ENCODE data around the gene DDA1.
A peak's percentile ranks its signal among the peaks of the same experiment; 100 is the strongest.

Gene DDA1

GRCh38 chr19:17348700-17349099, 39.3 kb downstream of the DDA1 start (continued):
- TF ChIP-seq ZNF266 (tag by site-specific recombination; IDR thresholded peaks at IDR 0.05; ENCODE audit: low read depth) (no peak), ZBTB49 (tag by site-specific recombination; IDR thresholded peaks at IDR 0.05; ENCODE audit: low read depth) (no peak), ZBTB8A (tag by site-specific recombination; IDR thresholded peaks at IDR 0.05) (no peak), TCF7L2 (IDR thresholded peaks at IDR 0.05; ENCODE audit: borderline replicate concordance, low read depth, low read length) (no peak), ZNF140 (tag by site-specific recombination; IDR thresholded peaks at IDR 0.05) (no peak), ZNF600 (tag by site-specific recombination; IDR thresholded peaks at IDR 0.05) (peak; percentile 86), ZNF488 (tag by site-specific recombination; IDR thresholded peaks at IDR 0.05) (no peak), ZXDB (tag by site-specific recombination; IDR thresholded peaks at IDR 0.05) (no peak), BCL11A (tag by site-specific recombination; IDR thresholded peaks at IDR 0.05; ENCODE audit: low read depth) (no peak), HOXA7 (CRISPR knock-in tag; IDR thresholded peaks at IDR 0.05; ENCODE audit: borderline replicate concordance) (no peak), ZNF341 (tag by site-specific recombination; IDR thresholded peaks at IDR 0.05; ENCODE audit: low read depth) (no peak), ZNF133 (tag by site-specific recombination; IDR thresholded peaks at IDR 0.05) (no peak), ZNF670 (tag by site-specific recombination; IDR thresholded peaks at IDR 0.05; ENCODE audit: low read depth) (no peak), ZIC2 (tag by site-specific recombination; IDR thresholded peaks at IDR 0.05) (peak; percentile 80), ZNF610 (tag by site-specific recombination; IDR thresholded peaks at IDR 0.05; ENCODE audit: borderline replicate concordance) (no peak), HOXD13 (CRISPR knock-in tag; IDR thresholded peaks at IDR 0.05; ENCODE audit: borderline replicate concordance) (no peak), ZBTB7A (tag by site-specific recombination; IDR thresholded peaks at IDR 0.05; ENCODE audit: low read depth) (no peak), HIC1 (tag by site-specific recombination; IDR thresholded peaks at IDR 0.05) (peak; percentile 78), SETDB1 (IDR thresholded peaks at IDR 0.05; ENCODE audit: insufficient read length, low read length) (no peak), ZNF561 (tag by site-specific recombination; IDR thresholded peaks at IDR 0.05; ENCODE audit: borderline replicate concordance) (no peak), IKZF3 (tag by site-specific recombination; IDR thresholded peaks at IDR 0.05) (peak; percentile 76), SP2 (tag by site-specific recombination; IDR thresholded peaks at IDR 0.05) (peak; percentile 36), ZNF335 (tag by site-specific recombination; conservative IDR thresholded peaks at IDR 0.05) (peak; percentile 66), PRDM2 (tag by site-specific recombination; IDR thresholded peaks at IDR 0.05; ENCODE audit: borderline replicate concordance) (no peak), PRDM6 (tag by site-specific recombination; IDR thresholded peaks at IDR 0.05) (no peak), ZNF132 (tag by site-specific recombination; IDR thresholded peaks at IDR 0.05; ENCODE audit: borderline replicate concordance) (no peak), ZNF366 (tag by site-specific recombination; conservative IDR thresholded peaks at IDR 0.05) (no peak), ZNF174 (tag by site-specific recombination; IDR thresholded peaks at IDR 0.05) (no peak)

All from HEK293 (cell line).